Thyroid gland (tissue), 4 donors: Measurements from ENCODE around the gene TAC1. TPM values are rescaled to one million over a fixed set of nuclear protein-coding genes. Genes with fewer than 3 reads are reported as not detected.
"Not testable (repeated sequence)": the region's sequence is repeated elsewhere in the genome, so short reads cannot be mapped to it uniquely, and the experiment has no call there.

ENCODE experiments used
- DNase-seq, 2 donors: peaks; one replicate each; pipeline ENCODE4 v3.0.0-alpha.2; 2019
- H3K27ac ChIP-seq, 3 donors: fragments of 200-600 bp; sonication (generic); 1 replicate in 2 of 3; 2 replicates in 1 of 3; pipeline ENCODE4 v1.5.1; 2016 to 2019; ENCODE audit warnings: mild to moderate bottlenecking in 1 of 3, moderate library complexity in 1 of 3
- H3K27me3 ChIP-seq: fragments of 200-600 bp; sonication (generic); one replicate; pipeline ENCODE4 v1.5.1; 2019
- H3K36me3 ChIP-seq, 2 donors: fragments of 200-600 bp; sonication (generic); one replicate each; pipeline ENCODE4 v1.5.1; 2016 to 2019
- H3K4me1 ChIP-seq, 2 donors: fragments of 200-600 bp; sonication (generic); one replicate each; pipeline ENCODE4 v1.5.1; 2017 to 2019
- H3K4me3 ChIP-seq, 3 donors: fragments of 200-600 bp; sonication (generic); replicated peaks in 1 of 3; 1 replicate in 2 of 3; 2 replicates in 1 of 3; pipeline ENCODE4 v1.5.1; 2016; ENCODE audit warnings: mild to moderate bottlenecking in 1 of 3
- H3K9me3 ChIP-seq: fragments of 200-600 bp; sonication (generic); one replicate; pipeline ENCODE4 v1.5.1; 2017
- POLR2A ChIP-seq, 2 donors: fragments of 450-650 bp; IDR thresholded peaks; one replicate each; pipeline ENCODE4 v1.6.1; 2017; ENCODE audit warnings: antibody characterized with exemption in 2 of 2, mild to moderate bottlenecking in 2 of 2, moderate library complexity in 1 of 2
- WGBS, 2 donors: methylation state at CpG; one replicate each; pipeline ENCODE4 v1.1.5; 2017; 5-methylcytosine and 5-hydroxymethylcytosine counted together
- intact Hi-C: fragments of 100-400 bp; cut with DNase I; formaldehyde crosslinking; loops from one replicate; pipeline ENCODE4 v1.15.1; 2023
- total RNA-seq, 4 donors: library from RNA; depleted of rRNA; stranded (reverse); fragments of >200 nt; gene quantifications; one replicate each; pipeline ENCODE4 v1.2.3, GENCODE V29; 2016
- TF ChIP-seq, protein P1 (sequence below), 6 experiments: fragments of 200-600 bp in 3 of 6; fragments of 450-650 bp in 3 of 6; sonication (generic) in 3 of 6; IDR thresholded peaks; one replicate each; pipeline ENCODE4 v1.5.1; 2016 to 2019; ENCODE audit warnings: antibody characterized with exemption in 6 of 6, mild to moderate bottlenecking in 2 of 6, inconsistent platforms in 1 of 6, moderate library complexity in 1 of 6

Gene TAC1
- total RNA-seq, 4 donors from 2014 or later: 1.2 to 7.9 (median 4.2) TPM

DNA sequence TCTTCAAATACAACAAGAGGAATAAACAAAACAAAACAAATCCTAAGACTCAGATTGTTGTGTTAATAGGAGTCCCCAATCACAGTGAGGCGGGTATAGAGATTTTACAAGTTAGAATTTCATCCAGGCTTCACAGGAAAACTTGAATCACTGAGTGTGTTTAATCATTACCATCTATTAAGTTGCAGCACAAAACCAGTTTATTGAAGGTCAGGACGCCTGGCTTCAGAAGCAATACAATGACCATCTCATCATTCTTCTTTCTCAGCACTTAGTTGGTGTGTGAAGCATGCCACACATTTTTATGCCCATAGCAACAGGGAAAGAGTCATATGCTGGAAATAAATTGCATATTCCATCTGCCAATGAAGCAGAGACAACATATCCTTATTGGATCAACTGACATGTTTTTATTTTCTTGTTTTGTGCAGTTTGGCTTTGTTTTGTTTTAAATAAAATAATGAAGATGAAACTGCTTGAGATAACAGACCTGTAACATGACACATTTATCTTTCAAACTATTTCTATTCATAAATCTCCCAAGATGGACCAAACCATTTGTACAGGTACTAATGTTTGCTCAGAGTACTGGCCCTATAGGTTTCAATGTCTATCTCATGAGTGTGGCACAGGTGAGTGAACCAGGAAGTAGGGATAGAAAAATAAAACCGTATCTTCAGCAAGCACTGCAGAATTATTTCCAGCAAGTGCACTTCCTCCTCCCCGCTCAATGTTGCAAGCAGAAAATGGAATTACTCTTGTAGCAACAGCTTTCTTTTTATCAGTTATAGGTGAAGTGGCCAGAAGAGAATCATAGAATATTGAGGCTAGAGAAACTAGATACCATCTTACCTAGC lies 40.4 kb downstream of the TAC1 start:
- Histone ChIP-seq H3K9me3 (no peaks in the 10 kb centered on the region), H3K27me3 (no peaks in the 10 kb centered on the region)
- intact Hi-C loops: no loop called here

DNA sequence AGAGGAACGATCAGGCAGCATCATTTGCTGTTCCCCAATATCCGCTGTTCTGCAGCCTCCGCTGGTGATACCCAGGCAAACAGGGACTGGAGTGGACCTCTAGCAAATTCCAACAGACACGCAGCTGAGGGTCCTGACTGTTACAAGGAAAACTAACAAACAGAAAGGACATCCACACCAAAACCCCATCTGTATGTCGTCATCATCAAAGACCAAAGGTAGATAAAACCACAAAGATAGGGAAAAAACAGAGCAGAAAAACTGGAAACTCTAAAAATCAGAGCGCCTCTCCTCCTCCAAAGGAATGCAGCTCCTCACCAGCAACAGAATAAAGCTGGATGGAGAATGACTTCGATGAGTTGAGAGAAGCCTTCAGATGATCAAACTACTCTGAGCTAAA lies 54.5 kb downstream of the TAC1 start:
- 90 to 92% methylated on average over 7 of the region's 7 CpGs for WGBS, 2 donors
- H3K27me3 ChIP-seq: not testable (repeated sequence)

More for the DNA sequence above, 40.4 kb downstream of the TAC1 start:
- Histone ChIP-seq H3K4me3 (no peak overlapping the region), H3K27ac (no peak overlapping the region), H3K36me3 (no peaks in the 10 kb centered on the region), H3K4me1 (no peaks in the 10 kb centered on the region)
- no peak for DNase-seq
- no peak for TF ChIP-seq POLR2A (IDR thresholded peaks at IDR 0.05)
- TF ChIP-seq, protein P1, sequence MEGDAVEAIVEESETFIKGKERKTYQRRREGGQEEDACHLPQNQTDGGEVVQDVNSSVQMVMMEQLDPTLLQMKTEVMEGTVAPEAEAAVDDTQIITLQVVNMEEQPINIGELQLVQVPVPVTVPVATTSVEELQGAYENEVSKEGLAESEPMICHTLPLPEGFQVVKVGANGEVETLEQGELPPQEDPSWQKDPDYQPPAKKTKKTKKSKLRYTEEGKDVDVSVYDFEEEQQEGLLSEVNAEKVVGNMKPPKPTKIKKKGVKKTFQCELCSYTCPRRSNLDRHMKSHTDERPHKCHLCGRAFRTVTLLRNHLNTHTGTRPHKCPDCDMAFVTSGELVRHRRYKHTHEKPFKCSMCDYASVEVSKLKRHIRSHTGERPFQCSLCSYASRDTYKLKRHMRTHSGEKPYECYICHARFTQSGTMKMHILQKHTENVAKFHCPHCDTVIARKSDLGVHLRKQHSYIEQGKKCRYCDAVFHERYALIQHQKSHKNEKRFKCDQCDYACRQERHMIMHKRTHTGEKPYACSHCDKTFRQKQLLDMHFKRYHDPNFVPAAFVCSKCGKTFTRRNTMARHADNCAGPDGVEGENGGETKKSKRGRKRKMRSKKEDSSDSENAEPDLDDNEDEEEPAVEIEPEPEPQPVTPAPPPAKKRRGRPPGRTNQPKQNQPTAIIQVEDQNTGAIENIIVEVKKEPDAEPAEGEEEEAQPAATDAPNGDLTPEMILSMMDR (IDR thresholded peaks at IDR 0.05): no peak
- 47 to 54% methylated on average over 4 of the region's 4 CpGs for WGBS, 2 donors

More for the DNA sequence above, 54.5 kb downstream of the TAC1 start:
- H3K4me1 ChIP-seq, H3K27ac ChIP-seq, H3K9me3 ChIP-seq, H3K4me3 ChIP-seq, DNase-seq, H3K36me3 ChIP-seq, intact Hi-C loops: not testable (repeated sequence)

Other genes starting within 250 kb of the TAC1 start
- 10 to 100 TPM; 16.4 to 84.2 (median 20.3) TPM for gene ASNS, start 140.3 kb downstream of the TAC1 start, total RNA-seq